GM23338 (cell line): ENCODE measurements around the gene MYO9A.

ENCODE experiments used
- CTCF ChIP-seq, 2 experiments: fragments of 200-600 bp in 1 of 2; sonication (generic) in 1 of 2; conservative IDR thresholded peaks; 2 replicates each; pipeline versions ENCODE4 v1.5.1 to v1.6.1; 2016 to 2017; ENCODE audit warnings: antibody characterized with exemption in 2 of 2, low read depth in 2 of 2, mild to moderate bottlenecking in 2 of 2, moderate library complexity in 1 of 2
- EZH2 ChIP-seq: fragments of 200-600 bp; sonication (generic); IDR thresholded peaks from one replicate; pipeline ENCODE4 v1.8.0; 2017; ENCODE audit warnings: antibody characterized with exemption, mild to moderate bottlenecking, low read depth; ENCODE audit not compliant: unreplicated experiment
- POLR2AphosphoS5 ChIP-seq: IDR thresholded peaks from 2 replicates; pipeline ENCODE4 v1.6.1; 2016; ENCODE audit warnings: antibody characterized with exemption, low read depth

DNA sequence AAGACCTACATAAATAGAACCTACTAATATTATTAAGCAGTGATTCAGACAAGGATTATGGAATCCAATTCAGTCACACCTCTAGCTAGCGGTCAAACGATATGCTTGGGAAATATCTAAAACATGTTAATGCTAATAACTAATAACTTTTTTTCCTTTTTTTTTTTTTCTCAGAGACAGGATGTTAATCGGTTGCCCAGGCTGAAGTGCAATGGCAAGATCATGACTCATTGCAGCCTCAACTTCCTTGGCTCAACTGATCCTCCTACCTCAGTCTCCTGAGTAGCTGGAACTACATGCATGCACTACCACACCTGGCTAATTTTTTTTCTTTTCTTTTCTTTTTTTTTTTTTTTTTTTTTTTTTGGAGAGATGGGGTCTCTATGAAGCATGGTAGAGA is 183.5 kb downstream of the MYO9A start:
- TF ChIP-seq CTCF (conservative IDR thresholded peaks at IDR 0.05; ENCODE audit: low read depth in 2 of 2), result no peak
- TF ChIP-seq EZH2, result no peak
- TF ChIP-seq POLR2AphosphoS5, result no peak
